KOPT-K1 (cell line): ENCODE results near the gene GPR155.

Source experiments
- H3K27ac ChIP-seq: fragments of 200-600 bp; sonication (generic); 2 replicates; pipeline ENCODE4 v1.5.1; 2016; ENCODE audit warnings: antibody characterized with exemption, mild to moderate bottlenecking, low read depth, low read length; ENCODE audit not compliant: poor library complexity, severe bottlenecking
- H3K36me3 ChIP-seq: fragments of 200-600 bp; sonication (generic); 2 replicates; pipeline ENCODE4 v1.5.1; 2017; ENCODE audit warnings: antibody characterized with exemption, mild to moderate bottlenecking, low read length, moderate library complexity; ENCODE audit not compliant: insufficient read depth
- H3K9me3 ChIP-seq: fragments of 200-600 bp; sonication (generic); 2 replicates; pipeline ENCODE4 v1.5.1; 2017; ENCODE audit warnings: antibody characterized with exemption, low read length, mild to moderate bottlenecking; ENCODE audit not compliant: insufficient read depth, poor library complexity, severe bottlenecking

Gene GPR155

DNA sequence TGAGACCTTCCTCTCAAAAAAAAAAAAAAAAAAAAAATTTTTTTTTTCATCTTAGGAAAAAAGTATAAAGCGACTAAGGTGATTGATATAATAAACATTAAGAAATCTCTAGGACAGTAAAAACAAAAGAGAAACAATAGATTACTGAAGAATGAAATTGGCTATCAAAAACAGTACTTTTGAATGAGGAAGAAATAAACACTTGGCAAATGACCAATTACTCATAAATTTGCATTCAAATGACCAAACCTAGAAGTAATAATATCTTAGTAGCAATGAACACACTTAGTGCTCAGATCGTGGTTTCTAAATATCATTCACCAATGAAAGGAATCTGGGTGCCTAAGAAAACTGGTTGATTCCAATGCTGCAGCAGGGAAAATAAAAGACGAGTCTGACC lies 101.6 kb downstream of the GPR155 start:
- Histone ChIP-seq H3K36me3 (peaks cover 75% of the 10 kb centered on the region), H3K27ac (no peak overlapping the region), H3K9me3 (no peaks in the 10 kb centered on the region)

- H3K36me3 ChIP-seq: peaks cover 80% of the 10 kb centered on the region
- H3K27ac ChIP-seq: no peak overlapping the region
These were observed 103.0 kb downstream of the GPR155 start for GRCh38 chr2:174383796-174384195.

More at GRCh38 chr2:174383796-174384195, 103.0 kb downstream of the GPR155 start:
- no peaks in the 10 kb centered on the region for H3K9me3 ChIP-seq
